ENCODE data around the gene GARNL3. TPM values are rescaled to one million over a fixed set of nuclear protein-coding genes. Genes with fewer than 3 reads are reported as not detected.

Gene GARNL3
- total RNA-seq, 4 donors from 2014 or later, result 28.4 to 59.7 (median 39.1) TPM

- peaks cover 0 to 11% (median 0%) of the 10 kb centered on the region in 4 donors for H3K4me1 ChIP-seq
- no peak overlapping the region for H3K4me3 ChIP-seq
- no peak overlapping the region for H3K27ac ChIP-seq
- no peaks in the 10 kb centered on the region for H3K9me3 ChIP-seq
- no peak for TF ChIP-seq POLR2A (IDR thresholded peaks at IDR 0.05)
- TF ChIP-seq, protein P1, sequence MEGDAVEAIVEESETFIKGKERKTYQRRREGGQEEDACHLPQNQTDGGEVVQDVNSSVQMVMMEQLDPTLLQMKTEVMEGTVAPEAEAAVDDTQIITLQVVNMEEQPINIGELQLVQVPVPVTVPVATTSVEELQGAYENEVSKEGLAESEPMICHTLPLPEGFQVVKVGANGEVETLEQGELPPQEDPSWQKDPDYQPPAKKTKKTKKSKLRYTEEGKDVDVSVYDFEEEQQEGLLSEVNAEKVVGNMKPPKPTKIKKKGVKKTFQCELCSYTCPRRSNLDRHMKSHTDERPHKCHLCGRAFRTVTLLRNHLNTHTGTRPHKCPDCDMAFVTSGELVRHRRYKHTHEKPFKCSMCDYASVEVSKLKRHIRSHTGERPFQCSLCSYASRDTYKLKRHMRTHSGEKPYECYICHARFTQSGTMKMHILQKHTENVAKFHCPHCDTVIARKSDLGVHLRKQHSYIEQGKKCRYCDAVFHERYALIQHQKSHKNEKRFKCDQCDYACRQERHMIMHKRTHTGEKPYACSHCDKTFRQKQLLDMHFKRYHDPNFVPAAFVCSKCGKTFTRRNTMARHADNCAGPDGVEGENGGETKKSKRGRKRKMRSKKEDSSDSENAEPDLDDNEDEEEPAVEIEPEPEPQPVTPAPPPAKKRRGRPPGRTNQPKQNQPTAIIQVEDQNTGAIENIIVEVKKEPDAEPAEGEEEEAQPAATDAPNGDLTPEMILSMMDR (IDR thresholded peaks at IDR 0.05), result no peak
- TF ChIP-seq EP300 (IDR thresholded peaks at IDR 0.05), result no peak
- H3K36me3 ChIP-seq, result no peaks in the 10 kb centered on the region
- WGBS, 2 donors, result 94 to 98% methylated on average over 3 of the region's 3 CpGs
- DNase-seq (ENCODE audit: low spot score in 2 of 2), result no peak
- H3K27me3 ChIP-seq, result no peaks in the 10 kb centered on the region
These were observed 18.6 kb downstream of the GARNL3 start for GRCh38 chr9:127283135-127283534.

GRCh38 chr9:127283917-127284497, 19.4 kb downstream of the GARNL3 start:
- H3K4me3 ChIP-seq, result no peak overlapping the region
- DNase-seq (ENCODE audit: low spot score in 2 of 2), result peak; percentile 21 to 41
- H3K36me3 ChIP-seq, result no peaks in the 10 kb centered on the region
- H3K27me3 ChIP-seq, result no peaks in the 10 kb centered on the region
- H3K4me1 ChIP-seq, result peaks cover 0 to 11% (median 0%) of the 10 kb centered on the region in 4 donors
- 6 to 31% methylated on average over 2 of the region's 2 CpGs for WGBS, 2 donors
- no peak for TF ChIP-seq POLR2A (IDR thresholded peaks at IDR 0.05)
- TF ChIP-seq, protein P1 (IDR thresholded peaks at IDR 0.05), result peak in 2 of 5 experiments; percentile 22 to 31
- no peaks in the 10 kb centered on the region for H3K9me3 ChIP-seq
- no peak overlapping the region for H3K27ac ChIP-seq

DNA sequence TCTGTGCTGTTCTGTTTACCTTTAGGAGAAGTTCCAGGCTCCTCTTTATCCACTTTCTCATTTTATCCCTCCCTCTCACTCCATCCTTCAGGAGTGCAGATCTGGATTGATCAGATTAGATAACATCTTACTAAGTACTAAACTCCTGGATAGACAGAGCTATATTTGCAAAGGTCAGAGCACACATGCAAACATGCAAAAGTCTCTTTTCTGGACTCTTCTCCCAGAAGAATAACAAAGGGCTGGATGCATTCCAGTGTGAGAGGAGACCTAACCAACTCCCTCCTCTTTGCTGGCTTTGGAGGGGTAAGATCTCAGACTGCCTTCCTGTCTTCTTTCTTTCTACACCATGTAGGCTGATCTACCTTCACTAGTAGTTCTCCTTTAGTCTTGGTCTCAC, 21.4 kb downstream of the GARNL3 start:
- no peak for DNase-seq (ENCODE audit: low spot score in 2 of 2)
- no peak overlapping the region for H3K4me3 ChIP-seq
- TF ChIP-seq, protein P1 (IDR thresholded peaks at IDR 0.05), result no peak
- no peak for TF ChIP-seq POLR2A (IDR thresholded peaks at IDR 0.05)
- no peak for TF ChIP-seq EP300 (IDR thresholded peaks at IDR 0.05)
- no peaks in the 10 kb centered on the region for H3K27me3 ChIP-seq
- H3K36me3 ChIP-seq, result no peaks in the 10 kb centered on the region
- H3K9me3 ChIP-seq, result no peaks in the 10 kb centered on the region
- peaks cover 0 to 13% (median 0%) of the 10 kb centered on the region in 4 donors for H3K4me1 ChIP-seq
- H3K27ac ChIP-seq, result no peak overlapping the region

DNA sequence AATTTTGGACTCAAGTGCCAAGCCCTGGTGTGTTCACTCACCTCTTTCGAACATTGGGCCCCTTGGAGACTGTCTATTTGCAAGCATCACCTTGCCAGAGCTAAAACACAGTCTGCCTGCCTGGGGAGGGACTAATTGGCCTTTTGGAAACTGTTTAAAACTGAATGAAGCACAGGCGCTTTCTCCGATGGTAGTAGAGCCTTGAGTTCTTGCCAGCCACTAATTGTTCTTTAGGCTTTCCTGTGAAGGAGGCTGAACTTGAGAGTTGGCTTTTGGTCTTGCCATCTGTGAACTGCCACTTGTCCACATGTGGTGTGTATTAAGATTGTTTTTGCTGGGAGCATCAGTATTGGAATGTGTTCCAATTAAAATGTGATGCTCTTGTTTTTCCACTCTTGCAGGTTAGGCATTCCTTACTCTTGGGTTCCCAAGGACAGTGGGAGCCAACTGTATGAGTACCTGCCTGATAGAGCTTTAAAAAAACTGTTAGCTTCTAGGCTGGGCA, 26.0 kb downstream of the GARNL3 start:
- Histone ChIP-seq H3K36me3 (no peaks in the 10 kb centered on the region), H3K27ac (no peak overlapping the region), H3K27me3 (no peaks in the 10 kb centered on the region), H3K4me1 (peaks cover 0 to 22% (median 4%) of the 10 kb centered on the region in 4 donors), H3K4me3 (no peak overlapping the region), H3K9me3 (no peaks in the 10 kb centered on the region)
- WGBS, 2 donors, result 65 to 70% methylated on average over 3 of the region's 3 CpGs
- DNase-seq (ENCODE audit: low spot score in 2 of 2), result no peak
- TF ChIP-seq, protein P1 (IDR thresholded peaks at IDR 0.05), result no peak
- TF ChIP-seq POLR2A (IDR thresholded peaks at IDR 0.05) (no peak), EP300 (IDR thresholded peaks at IDR 0.05) (no peak)

DNA sequence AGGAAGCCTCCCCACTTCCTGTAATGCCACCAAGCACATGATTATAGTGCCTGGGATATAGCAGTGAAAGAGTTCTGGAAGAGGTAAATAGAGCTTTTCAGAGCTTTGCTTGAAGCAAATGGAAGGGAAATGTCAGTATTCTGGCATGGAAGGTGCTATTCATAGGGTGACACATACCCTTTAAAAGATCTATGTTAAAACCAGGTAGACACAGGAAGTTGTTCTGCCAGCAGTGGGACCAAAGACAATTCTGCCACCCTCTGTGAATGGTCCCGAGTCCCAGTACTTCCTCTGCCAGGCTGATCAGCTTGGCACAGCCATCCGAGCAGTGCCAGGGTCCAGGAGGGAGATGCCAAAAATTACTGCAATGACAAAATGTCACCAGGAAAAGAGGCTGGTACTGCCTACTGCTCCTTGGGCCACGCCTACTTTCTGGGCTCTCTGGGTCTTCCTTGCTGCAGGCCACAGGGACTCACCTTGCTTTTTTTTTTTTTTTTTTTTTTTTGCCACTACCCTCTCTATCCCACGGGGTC, 26.7 kb downstream of the GARNL3 start:
- no peak overlapping the region for H3K27ac ChIP-seq
- H3K27me3 ChIP-seq, result no peaks in the 10 kb centered on the region
- 79 to 87% methylated on average over 4 of the region's 4 CpGs for WGBS, 2 donors
- H3K4me3 ChIP-seq, result no peak overlapping the region
- no peaks in the 10 kb centered on the region for H3K36me3 ChIP-seq
- DNase-seq (ENCODE audit: low spot score in 2 of 2), result no peak
- TF ChIP-seq POLR2A (IDR thresholded peaks at IDR 0.05) (no peak), EP300 (IDR thresholded peaks at IDR 0.05) (no peak)
- TF ChIP-seq, protein P1 (IDR thresholded peaks at IDR 0.05), result no peak
- H3K4me1 ChIP-seq, result peaks cover 0 to 16% (median 4%) of the 10 kb centered on the region in 4 donors
- no peaks in the 10 kb centered on the region for H3K9me3 ChIP-seq
